HG03460 (cell line): ENCODE results near the gene APEH.
A peak's percentile ranks its signal among the peaks of the same experiment; 100 is the strongest.

Source experiments
- ATAC-seq: cut with Tn5 transposase; IDR thresholded peaks from one replicate; pipeline ENCODE4 v1.9.1; 2021; ENCODE audit not compliant: unreplicated experiment

APEH gene

DNA sequence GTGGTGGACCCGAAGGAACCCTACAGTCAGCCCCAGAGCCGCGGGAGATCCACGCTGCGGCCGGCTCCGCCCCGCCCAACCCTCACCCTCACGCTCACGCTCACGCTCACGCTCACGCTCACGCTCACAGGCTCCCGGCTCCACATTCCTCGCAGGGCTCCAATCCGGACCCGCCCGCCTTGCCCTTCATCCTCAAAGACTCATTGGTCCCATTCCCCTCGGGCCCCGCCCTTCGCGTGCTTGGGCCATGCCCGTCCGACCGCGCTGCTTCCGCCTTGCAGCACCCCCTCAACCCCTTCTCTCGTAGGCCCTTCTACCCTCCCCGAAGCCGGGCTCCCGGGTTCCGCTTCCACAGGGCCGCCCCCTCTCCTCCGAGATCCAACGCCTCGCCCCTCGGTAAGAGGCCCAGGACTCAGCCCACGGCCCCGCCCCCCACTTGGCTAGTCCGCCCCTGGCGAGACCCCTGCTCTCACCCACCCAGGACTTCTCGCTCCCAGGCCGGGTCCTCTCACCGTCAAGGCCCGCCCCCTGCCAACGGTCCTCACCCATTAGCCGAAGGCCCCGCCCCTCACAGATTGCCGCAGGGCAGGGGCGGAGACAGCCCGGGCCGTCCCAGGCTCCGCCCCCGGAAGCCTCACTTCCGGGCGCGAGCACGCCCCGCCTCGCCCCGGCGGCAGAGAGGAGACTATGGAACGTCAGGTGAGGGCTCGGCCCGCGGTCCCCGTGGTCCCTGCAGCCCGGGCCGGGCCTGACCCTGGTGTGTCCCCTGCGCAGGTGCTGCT, at the start of gene APEH:
TSS of gene APEH (plus strand) at position 637 of the 782 bp plus-strand sequence. CDS start at position 688, 51 bp downstream.
- ATAC-seq, result peak; percentile 80

GRCh38 chr3:49625071-49625470, 49.1 kb upstream of the APEH start:
- ATAC-seq, result no peak

GRCh38 chr3:49626101-49626581, 48.0 kb upstream of the APEH start:
- no peak for ATAC-seq

DNA sequence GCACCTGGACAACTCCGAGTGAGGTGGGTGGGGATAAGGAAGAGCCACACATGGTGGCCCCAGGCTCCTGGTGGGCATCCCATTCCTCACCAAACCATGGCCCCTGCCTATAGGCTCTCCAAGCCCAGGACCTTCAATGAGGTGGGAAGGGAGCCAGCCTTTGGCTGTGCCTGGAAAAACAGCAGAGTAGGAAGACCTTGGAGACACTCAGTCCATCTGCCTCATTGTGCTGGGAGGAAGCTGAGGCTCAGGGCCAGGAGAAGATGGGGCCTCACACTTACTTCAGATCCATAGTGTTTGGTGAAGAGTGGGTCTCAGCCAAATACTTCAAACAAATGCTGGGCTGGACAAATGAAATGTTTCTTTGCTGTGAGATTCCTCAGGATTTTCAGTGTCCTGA, 47.4 kb upstream of the APEH start:
- no peak for ATAC-seq

- ATAC-seq, result no peak
Observed at GRCh38 chr3:49627634-49628033, 46.5 kb upstream of the APEH start.

DNA sequence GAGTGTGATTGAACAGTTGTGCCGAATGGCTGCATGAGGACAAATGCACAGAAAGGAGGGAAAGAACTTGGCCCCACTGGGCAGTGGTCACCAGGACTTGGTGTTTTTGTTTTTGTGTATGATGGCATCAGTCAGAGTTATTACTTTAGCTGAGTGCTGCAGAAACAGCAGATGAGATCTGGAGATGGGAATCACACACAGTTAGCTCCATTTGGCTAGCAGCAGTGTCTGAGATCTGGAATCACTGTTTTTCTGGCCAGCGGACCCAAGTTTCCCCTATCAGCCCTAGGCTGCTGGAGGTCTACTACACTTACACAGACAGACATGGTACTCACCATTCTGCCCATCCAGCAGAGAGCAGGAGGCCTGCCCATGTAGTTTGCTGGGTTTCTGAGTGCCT, 45.9 kb upstream of the APEH start:
- ATAC-seq, result no peak

GRCh38 chr3:49629451-49629850, 44.7 kb upstream of the APEH start:
- no peak for ATAC-seq

DNA sequence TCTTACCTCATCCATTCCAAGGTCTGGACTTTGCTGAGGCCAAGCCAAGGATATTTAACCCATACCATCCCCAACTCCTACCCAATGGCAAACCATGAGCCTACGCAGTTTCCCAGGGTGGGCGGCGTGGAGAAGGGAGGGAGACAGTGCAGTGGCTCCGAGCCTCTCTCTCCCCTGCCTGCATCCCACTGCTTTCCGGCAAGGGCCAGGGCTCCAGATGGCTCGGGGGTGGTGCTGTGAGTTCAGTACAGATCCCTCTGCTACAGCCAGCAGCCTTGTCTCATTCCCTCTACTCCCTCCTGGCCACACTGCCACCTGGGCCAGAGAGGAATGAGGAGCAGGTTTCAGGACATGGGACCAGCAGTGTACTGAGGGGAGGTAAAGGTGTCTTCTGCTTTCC, 44.3 kb upstream of the APEH start:
- no peak for ATAC-seq

GRCh38 chr3:49630784-49631183, 43.4 kb upstream of the APEH start:
- ATAC-seq, result no peak

- no peak for ATAC-seq
Observed at GRCh38 chr3:49634736-49635135, 39.4 kb upstream of the APEH start.

DNA sequence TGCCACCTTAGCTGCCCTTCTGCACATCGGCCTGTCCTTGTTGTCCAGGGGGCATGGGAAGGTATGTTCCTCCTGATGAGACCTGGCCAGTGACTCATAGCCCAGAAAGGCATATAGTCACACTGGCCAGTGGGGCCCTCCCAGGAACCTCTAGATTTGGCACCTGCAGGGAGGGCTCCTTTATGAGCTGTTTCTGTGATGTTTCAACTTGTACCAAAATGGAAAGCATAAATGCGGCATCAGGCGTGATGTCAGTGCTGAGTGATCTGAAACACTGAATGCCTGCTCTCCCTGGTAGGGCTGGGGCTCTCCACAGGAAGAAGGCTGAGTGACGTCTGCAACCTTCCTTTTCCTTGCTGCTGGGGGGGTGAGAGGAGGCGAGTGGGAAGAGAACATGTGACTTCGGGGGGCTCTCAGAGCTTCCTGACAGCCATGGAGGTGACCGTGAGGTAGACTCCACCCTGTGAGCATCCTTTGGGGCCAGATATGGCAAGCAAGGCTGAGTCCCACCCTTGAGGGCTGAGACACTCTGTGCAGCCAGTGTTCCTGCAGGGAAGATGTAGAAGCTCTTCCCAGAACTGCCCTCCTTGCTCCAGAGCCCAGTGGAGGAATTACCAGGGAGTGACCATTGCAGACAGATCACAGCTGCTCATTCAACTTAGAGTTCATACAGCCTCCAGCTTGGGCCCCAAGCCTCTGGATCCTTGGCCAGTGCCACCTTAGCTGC, 37.1 kb upstream of the APEH start:
- no peak for ATAC-seq

- no peak for ATAC-seq
Observed at GRCh38 chr3:49638445-49638844, 35.7 kb upstream of the APEH start.

GRCh38 chr3:49639551-49639950, 34.6 kb upstream of the APEH start:
- no peak for ATAC-seq

DNA sequence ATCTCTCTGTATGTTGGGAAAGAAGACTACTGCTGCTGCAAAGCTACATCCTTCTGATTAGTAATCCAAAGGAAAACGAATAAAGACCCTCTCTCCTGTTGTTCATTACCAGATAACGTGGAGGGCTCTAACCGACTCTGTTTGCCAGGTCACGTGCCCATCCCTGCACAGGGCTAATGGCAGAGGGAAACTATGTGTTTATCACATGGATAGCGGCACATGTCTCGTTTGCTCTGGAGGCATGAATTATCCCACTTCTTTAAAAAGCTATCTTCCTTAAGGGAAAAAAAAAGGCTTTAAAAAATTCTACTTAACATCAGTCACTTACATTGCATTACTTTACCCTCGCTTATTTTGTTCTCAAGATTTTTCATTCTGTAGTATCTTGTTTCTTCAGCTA, 32.9 kb upstream of the APEH start:
- no peak for ATAC-seq

DNA sequence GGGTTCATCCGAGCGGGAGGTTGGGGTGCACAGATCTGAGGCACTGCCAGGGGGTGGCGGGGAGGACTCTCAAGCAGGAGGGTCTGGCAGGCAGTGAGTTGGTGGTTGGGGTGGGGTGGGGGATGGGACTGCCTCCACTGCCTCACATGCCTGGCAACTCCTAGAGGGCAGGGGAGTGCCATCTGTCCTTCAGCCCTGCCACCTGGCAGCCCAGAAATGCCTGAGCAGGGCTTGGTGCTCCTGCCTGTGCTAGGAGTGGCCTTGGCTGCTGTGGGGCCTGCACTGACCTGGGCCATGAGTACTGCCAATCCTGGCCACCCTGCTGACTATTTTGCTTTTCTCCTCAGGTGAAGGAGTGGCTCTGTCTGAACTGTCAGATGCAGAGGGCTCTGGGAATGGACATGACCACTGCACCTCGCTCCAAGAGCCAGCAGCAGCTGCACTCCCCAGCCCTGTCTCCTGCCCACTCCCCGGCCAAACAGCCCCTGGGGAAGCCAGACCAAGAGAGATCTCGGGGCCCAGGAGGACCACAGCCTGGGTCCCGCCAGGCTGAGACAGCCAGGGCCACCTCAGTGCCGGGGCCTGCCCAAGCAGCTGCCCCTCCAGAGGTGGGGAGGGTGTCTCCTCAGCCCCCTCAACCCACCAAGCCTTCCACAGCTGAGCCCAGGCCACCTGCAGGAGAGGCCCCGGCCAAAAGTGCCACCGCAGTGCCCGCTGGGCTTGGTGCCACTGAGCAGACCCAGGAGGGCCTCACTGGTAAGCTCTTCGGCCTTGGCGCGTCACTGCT, 32.0 kb upstream of the APEH start:
- no peak for ATAC-seq

GRCh38 chr3:49642708-49643145, 31.4 kb upstream of the APEH start:
- ATAC-seq, result no peak

DNA sequence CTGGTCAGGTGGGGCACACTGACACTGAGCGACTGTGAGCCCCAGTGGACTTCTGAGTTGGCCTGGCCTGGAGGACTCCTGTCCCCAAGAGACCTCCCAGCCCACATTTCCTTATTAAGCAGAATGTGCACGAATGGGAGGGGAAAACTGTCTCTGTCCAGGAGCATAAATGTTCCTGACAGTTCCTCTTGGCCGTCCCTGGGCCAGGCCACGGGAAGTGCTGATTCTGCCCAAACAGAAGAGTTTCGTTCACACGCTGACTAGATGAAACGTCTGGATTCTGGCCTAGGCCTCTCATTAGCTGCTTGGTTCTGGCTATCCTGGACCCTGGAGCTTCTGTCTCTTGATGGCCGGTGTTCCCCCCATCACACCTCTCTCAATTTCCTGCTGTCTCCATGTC, 29.5 kb upstream of the APEH start:
- no peak for ATAC-seq

DNA sequence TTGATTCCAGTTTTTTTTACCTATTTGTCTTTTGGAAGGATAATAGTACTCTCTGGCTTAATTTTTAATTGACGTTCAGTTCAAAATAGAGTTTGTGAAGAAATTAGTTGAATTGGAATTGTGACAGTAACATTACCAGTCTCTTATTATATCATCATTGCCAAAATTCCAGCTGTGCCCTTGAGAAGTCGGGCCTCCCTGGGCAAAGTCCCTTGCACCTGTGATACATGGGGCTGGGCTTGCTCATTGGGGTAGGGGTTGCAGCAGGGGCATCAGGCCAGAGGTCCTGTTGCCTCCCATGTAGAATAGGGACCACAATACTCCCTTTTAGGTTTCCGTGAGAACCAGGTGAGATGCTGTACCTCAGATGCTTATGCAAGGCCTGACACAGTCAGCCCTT, 27.9 kb upstream of the APEH start:
- no peak for ATAC-seq

DNA sequence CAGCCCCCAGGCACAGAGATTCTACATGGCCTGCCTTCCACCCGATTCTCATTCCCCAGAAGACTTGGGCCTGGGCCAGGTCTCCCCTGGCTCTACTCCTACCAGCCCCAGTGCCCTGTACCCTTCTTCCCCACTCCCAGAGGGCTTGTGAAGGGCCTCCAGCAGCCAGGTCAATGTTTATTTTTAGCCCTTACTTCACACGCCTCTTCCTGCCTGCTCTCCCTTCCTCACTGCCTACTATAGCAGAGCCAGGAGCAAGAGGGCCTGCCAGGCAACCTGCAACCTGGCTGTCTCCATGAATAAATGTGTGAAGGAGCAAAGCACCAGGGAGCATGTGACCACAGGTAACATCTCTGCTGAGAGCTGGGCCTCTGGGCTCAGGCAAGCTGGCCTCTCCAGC, 26.4 kb upstream of the APEH start:
- ATAC-seq, result no peak

DNA sequence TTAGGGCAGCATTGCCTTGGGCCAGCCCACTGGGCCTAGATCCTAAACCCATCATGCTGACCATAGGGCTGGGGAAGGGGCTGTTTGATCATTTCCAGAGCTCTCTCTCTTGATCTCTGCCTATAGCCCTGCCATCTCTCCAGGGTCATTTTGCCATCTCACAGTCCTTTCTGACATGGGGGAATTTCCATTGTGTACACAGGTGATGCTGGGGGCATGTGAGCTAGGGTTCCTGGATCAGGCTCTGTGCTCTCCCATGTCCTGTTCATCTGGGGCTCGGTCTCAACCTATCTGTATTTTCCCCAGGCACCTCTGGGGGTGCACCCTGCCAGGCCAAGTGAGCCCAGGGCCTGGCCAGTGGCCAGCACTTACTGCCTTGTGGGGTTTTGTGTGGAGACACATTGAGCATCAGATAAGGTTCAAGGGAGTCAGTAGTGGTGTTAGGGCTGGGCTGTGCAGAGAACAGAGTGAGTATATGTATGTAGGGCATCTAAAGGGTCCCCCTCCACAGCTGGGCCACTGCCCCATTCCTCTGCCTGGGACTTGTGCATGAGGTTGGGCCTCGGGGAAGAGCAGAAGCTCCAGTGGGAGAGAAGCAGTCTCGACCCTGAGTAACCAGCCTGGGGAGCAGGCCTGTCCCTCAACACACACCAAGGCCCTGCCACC, 25.7 kb upstream of the APEH start:
- no peak for ATAC-seq

- no peak for ATAC-seq
Observed at GRCh38 chr3:49649576-49649975, 24.6 kb upstream of the APEH start.
